ENCODE data around the gene TOMM20. TPM values are rescaled to one million over a fixed set of nuclear protein-coding genes. Genes with fewer than 3 reads are reported as not detected.

The TOMM20 gene
- total and polyA plus RNA-seq, 9 of the 15 experiments (the other 6 are each of a cell fraction or from before 2014, with no cell fraction given), result 70.6 to 334 (median 159) TPM

GRCh38 chr1:235105051-235106043 lies 23.3 kb downstream of the TOMM20 start (continued):
- TF ChIP-seq AFF1 (IDR thresholded peaks at IDR 0.05; ENCODE audit: low read depth in 1 of 2, partially characterized antibody in 2 of 2), result no peak
- TF ChIP-seq FIP1L1 (IDR thresholded peaks at IDR 0.05; ENCODE audit: low read depth, low read length, poor library complexity, severe bottlenecking), result no peak
- no peak for TF ChIP-seq SP2 (IDR thresholded peaks at IDR 0.05; ENCODE audit: extremely low read depth, low read depth, low read length, poor library complexity, severe bottlenecking)
- TF ChIP-seq HSF4 (CRISPR knock-in tag; IDR thresholded peaks at IDR 0.05; ENCODE audit: borderline replicate concordance), result no peak
- no peak for TF ChIP-seq HNRNPK (IDR thresholded peaks at IDR 0.05; ENCODE audit: low read depth, low read length, poor library complexity, severe bottlenecking)
- TF ChIP-seq ZBTB33 (CRISPR knock-in tag; IDR thresholded peaks at IDR 0.05), result no peak
- TF ChIP-seq MTA2 (IDR thresholded peaks at IDR 0.05; ENCODE audit: low read depth), result no peak
- no peak for TF ChIP-seq PHF21A (IDR thresholded peaks at IDR 0.05; ENCODE audit: borderline replicate concordance, low read depth)
- TF ChIP-seq ZNF282 (CRISPR knock-in tag; IDR thresholded peaks at IDR 0.05), result no peak
- TF ChIP-seq BCLAF1 (IDR thresholded peaks at IDR 0.05; ENCODE audit: borderline replicate concordance in 1 of 2, control insufficient read depth in 1 of 2, low read depth in 2 of 2, low read length in 1 of 2), result no peak
- no peak for TF ChIP-seq MYBL2 (IDR thresholded peaks at IDR 0.05; ENCODE audit: low read depth)
- TF ChIP-seq MYBL2 (CRISPR knock-in tag; IDR thresholded peaks at IDR 0.05; ENCODE audit: borderline replicate concordance), result no peak
- no peak for TF ChIP-seq GABPA (tag; conservative IDR thresholded peaks at IDR 0.05; ENCODE audit: low read depth)
- TF ChIP-seq ELF4 (CRISPR knock-in tag; IDR thresholded peaks at IDR 0.05), result no peak
- TF ChIP-seq ZNF174 (CRISPR knock-in tag; IDR thresholded peaks at IDR 0.05), result no peak
- no peak for TF ChIP-seq CREB1 (IDR thresholded peaks at IDR 0.05)
- 0 out of 2 replicates have a peak, but pooled peaks have one; percentile 36 for TF ChIP-seq CREB1 (CRISPR knock-in tag; IDR thresholded peaks at IDR 0.05)
- TF ChIP-seq ZNF717 (CRISPR knock-in tag; IDR thresholded peaks at IDR 0.05), result no peak
